C1 segment of cervical spinal cord (tissue), 14 donors: ENCODE results near the gene SDE2.
"Not testable (repeated sequence)": the region's sequence is repeated elsewhere in the genome, so short reads cannot be mapped to it uniquely, and the experiment has no call there.

ENCODE experiments used
- DNase-seq, 14 donors: peaks; one replicate each; lab custom pipeline; 2025; lab: John Stamatoyannopoulos, UW

SDE2 gene

GRCh38 chr1:225977937-225978748 lies 21.0 kb downstream of the SDE2 start:
- DNase-seq = no peak

GRCh38 chr1:225975146-225975545 lies 24.0 kb downstream of the SDE2 start:
- DNase-seq = not testable (repeated sequence)

- no peak for DNase-seq
Observed at GRCh38 chr1:225974454-225974853, 24.7 kb downstream of the SDE2 start.

- DNase-seq = no peak
Observed at GRCh38 chr1:225973158-225973557, 26.0 kb downstream of the SDE2 start.

GRCh38 chr1:225972344-225973152 lies 26.6 kb downstream of the SDE2 start:
- no peak for DNase-seq

- not testable (repeated sequence) for DNase-seq
Observed at GRCh38 chr1:225970592-225971157, 28.5 kb downstream of the SDE2 start.

- not testable (repeated sequence) for DNase-seq
Observed at GRCh38 chr1:225969751-225970150, 29.4 kb downstream of the SDE2 start.

- no peak for DNase-seq
Observed at GRCh38 chr1:225965231-225965630, 33.9 kb downstream of the SDE2 start.

- no peak for DNase-seq
Observed at GRCh38 chr1:225963735-225964530, 35.2 kb downstream of the SDE2 start.

GRCh38 chr1:225962440-225962975 lies 36.6 kb downstream of the SDE2 start:
- DNase-seq = peak in 2 of 14 donors; percentile 3 to 23

- DNase-seq = no peak
Observed at GRCh38 chr1:225961659-225962439, 37.3 kb downstream of the SDE2 start.

GRCh38 chr1:225958041-225958440 lies 41.1 kb downstream of the SDE2 start:
- no peak for DNase-seq

GRCh38 chr1:225954753-225955152 lies 44.4 kb downstream of the SDE2 start:
- no peak for DNase-seq

GRCh38 chr1:225953315-225953714 lies 45.8 kb downstream of the SDE2 start:
- no peak for DNase-seq

- DNase-seq = no peak
Observed at GRCh38 chr1:225950905-225951497, 48.1 kb downstream of the SDE2 start.

- no peak for DNase-seq
Observed at GRCh38 chr1:225949041-225949440, 50.1 kb downstream of the SDE2 start.

GRCh38 chr1:225946803-225947202 lies 52.3 kb downstream of the SDE2 start:
- DNase-seq = no peak

- no peak for DNase-seq
Observed at GRCh38 chr1:225946082-225946620, 53.0 kb downstream of the SDE2 start.

GRCh38 chr1:225945564-225945963 lies 53.6 kb downstream of the SDE2 start:
- no peak for DNase-seq

GRCh38 chr1:225944951-225945350 lies 54.2 kb downstream of the SDE2 start:
- no peak for DNase-seq
